ENCODE data around the gene LRRC72.

LRRC72 gene

DNA sequence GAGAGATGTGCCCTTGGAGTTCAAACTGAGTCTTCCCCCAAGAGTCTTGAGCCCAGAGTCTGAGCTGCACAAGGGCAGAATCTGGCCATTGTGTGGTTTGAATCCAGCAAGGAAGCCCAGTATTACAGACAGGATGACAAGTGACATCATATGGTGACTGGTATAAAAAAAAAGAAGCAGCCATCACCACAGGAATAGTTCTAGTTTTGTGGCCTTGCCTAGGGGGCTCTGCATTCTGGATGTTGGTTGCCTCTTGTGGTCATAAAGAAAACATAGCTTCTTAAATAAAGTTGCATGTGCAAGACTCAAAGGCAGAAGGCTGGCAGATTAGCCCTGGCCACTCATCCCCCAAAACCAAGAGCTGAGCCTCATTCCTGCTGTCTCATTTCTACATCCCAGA, 16.8 kb upstream of the LRRC72 start:
- Histone ChIP-seq H3K36me3 (ENCODE audit: insufficient read depth) (no peaks in the 10 kb centered on the region), H3K4me1 (ENCODE audit: low read depth, poor library complexity, severe bottlenecking) (no peaks in the 10 kb centered on the region), H3K79me2 (ENCODE audit: insufficient read depth, low read depth) (no peaks in the 10 kb centered on the region), H4K20me1 (ENCODE audit: insufficient read depth) (no peaks in the 10 kb centered on the region), H3K4me3 (IDR thresholded peaks at IDR 0.05; ENCODE audit: insufficient read depth, low read depth, low read length) (no peak overlapping the region), H3K27ac (no peak overlapping the region), H3K4me2 (no peak overlapping the region), H3K9ac (no peak overlapping the region), H2AFZ (ENCODE audit: low read depth) (no peak overlapping the region), H3K27me3 (ENCODE audit: insufficient read depth, low read depth) (no peaks in the 10 kb centered on the region)
- TF ChIP-seq, protein P1, sequence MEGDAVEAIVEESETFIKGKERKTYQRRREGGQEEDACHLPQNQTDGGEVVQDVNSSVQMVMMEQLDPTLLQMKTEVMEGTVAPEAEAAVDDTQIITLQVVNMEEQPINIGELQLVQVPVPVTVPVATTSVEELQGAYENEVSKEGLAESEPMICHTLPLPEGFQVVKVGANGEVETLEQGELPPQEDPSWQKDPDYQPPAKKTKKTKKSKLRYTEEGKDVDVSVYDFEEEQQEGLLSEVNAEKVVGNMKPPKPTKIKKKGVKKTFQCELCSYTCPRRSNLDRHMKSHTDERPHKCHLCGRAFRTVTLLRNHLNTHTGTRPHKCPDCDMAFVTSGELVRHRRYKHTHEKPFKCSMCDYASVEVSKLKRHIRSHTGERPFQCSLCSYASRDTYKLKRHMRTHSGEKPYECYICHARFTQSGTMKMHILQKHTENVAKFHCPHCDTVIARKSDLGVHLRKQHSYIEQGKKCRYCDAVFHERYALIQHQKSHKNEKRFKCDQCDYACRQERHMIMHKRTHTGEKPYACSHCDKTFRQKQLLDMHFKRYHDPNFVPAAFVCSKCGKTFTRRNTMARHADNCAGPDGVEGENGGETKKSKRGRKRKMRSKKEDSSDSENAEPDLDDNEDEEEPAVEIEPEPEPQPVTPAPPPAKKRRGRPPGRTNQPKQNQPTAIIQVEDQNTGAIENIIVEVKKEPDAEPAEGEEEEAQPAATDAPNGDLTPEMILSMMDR (conservative IDR thresholded peaks at IDR 0.05; ENCODE audit: low read depth, low read length), result no peak

GRCh38 chr7:16511314-16511713, 15.3 kb upstream of the LRRC72 start:
- no peaks in the 10 kb centered on the region for H3K4me1 ChIP-seq (ENCODE audit: low read depth, poor library complexity, severe bottlenecking)
- H3K27ac ChIP-seq, result no peak overlapping the region
- H3K4me3 ChIP-seq (IDR thresholded peaks at IDR 0.05; ENCODE audit: insufficient read depth, low read depth, low read length), result no peak overlapping the region
- H3K79me2 ChIP-seq (ENCODE audit: insufficient read depth, low read depth), result no peaks in the 10 kb centered on the region
- no peaks in the 10 kb centered on the region for H3K27me3 ChIP-seq (ENCODE audit: insufficient read depth, low read depth)
- H3K4me2 ChIP-seq, result no peak overlapping the region
- TF ChIP-seq, protein P1 (conservative IDR thresholded peaks at IDR 0.05; ENCODE audit: low read depth, low read length), result no peak
- H2AFZ ChIP-seq (ENCODE audit: low read depth), result no peak overlapping the region
- no peak overlapping the region for H3K9ac ChIP-seq
- H4K20me1 ChIP-seq (ENCODE audit: insufficient read depth), result no peaks in the 10 kb centered on the region
- H3K36me3 ChIP-seq (ENCODE audit: insufficient read depth), result no peaks in the 10 kb centered on the region

DNA sequence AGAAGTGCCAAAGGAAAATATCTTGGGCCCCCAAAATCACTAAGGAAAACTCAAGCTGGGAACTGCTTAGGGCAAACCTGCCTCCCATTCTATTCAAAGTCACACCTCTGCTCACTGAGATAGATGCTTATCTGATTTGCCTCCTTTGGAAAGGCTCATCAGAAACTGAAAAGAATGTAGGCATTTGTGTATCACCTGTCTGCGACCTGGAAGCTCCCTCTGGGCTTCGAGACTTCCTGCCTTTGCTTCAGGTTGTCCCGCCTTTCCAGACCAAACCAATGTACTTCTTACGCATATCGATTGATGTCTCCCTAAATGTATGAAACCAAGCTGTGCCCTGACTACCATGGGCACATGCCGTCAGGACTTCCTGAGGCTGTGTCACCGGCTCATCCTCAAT, 14.5 kb upstream of the LRRC72 start:
- H3K4me1 ChIP-seq (ENCODE audit: low read depth, poor library complexity, severe bottlenecking), result no peaks in the 10 kb centered on the region
- no peak overlapping the region for H3K4me3 ChIP-seq (IDR thresholded peaks at IDR 0.05; ENCODE audit: insufficient read depth, low read depth, low read length)
- no peak overlapping the region for H3K4me2 ChIP-seq
- TF ChIP-seq, protein P1 (conservative IDR thresholded peaks at IDR 0.05; ENCODE audit: low read depth, low read length), result no peak
- no peak overlapping the region for H3K27ac ChIP-seq
- H2AFZ ChIP-seq (ENCODE audit: low read depth), result no peak overlapping the region
- H3K36me3 ChIP-seq (ENCODE audit: insufficient read depth), result no peaks in the 10 kb centered on the region
- no peak overlapping the region for H3K9ac ChIP-seq
- no peaks in the 10 kb centered on the region for H4K20me1 ChIP-seq (ENCODE audit: insufficient read depth)
- no peaks in the 10 kb centered on the region for H3K79me2 ChIP-seq (ENCODE audit: insufficient read depth, low read depth)
- H3K27me3 ChIP-seq (ENCODE audit: insufficient read depth, low read depth), result no peaks in the 10 kb centered on the region

GRCh38 chr7:16514271-16514670, 12.4 kb upstream of the LRRC72 start:
- no peak overlapping the region for H3K4me2 ChIP-seq
- H4K20me1 ChIP-seq (ENCODE audit: insufficient read depth), result no peaks in the 10 kb centered on the region
- no peak overlapping the region for H3K4me3 ChIP-seq (IDR thresholded peaks at IDR 0.05; ENCODE audit: insufficient read depth, low read depth, low read length)
- no peaks in the 10 kb centered on the region for H3K79me2 ChIP-seq (ENCODE audit: insufficient read depth, low read depth)
- H3K27ac ChIP-seq, result no peak overlapping the region
- no peaks in the 10 kb centered on the region for H3K27me3 ChIP-seq (ENCODE audit: insufficient read depth, low read depth)
- no peak overlapping the region for H2AFZ ChIP-seq (ENCODE audit: low read depth)
- H3K9ac ChIP-seq, result no peak overlapping the region
- H3K36me3 ChIP-seq (ENCODE audit: insufficient read depth), result no peaks in the 10 kb centered on the region
- TF ChIP-seq, protein P1 (conservative IDR thresholded peaks at IDR 0.05; ENCODE audit: low read depth, low read length), result no peak
- H3K4me1 ChIP-seq (ENCODE audit: low read depth, poor library complexity, severe bottlenecking), result no peaks in the 10 kb centered on the region
